Activated CD8-positive, alpha-beta memory T cell treated with anti-CD3 and anti-CD28 coated beads for 1 hour (primary cell): ENCODE results near the gene BAZ2B.
"Not testable (repeated sequence)": the region's sequence is repeated elsewhere in the genome, so short reads cannot be mapped to it uniquely, and the experiment has no call there.

ENCODE experiments used
- DNase-seq, 2 donors: peaks; one replicate each; pipeline ENCODE4 v3.0.0-alpha.2; 2020; ENCODE audit warnings: low read depth in 1 of 2; ENCODE audit errors: extremely low read depth in 1 of 2

BAZ2B gene

GRCh38 chr2:159438720-159439353 is 177.5 kb downstream of the BAZ2B start:
- DNase-seq: no peak

- no peak for DNase-seq
Measured at GRCh38 chr2:159438284-159438683, 178.1 kb downstream of the BAZ2B start.

GRCh38 chr2:159432610-159433009 is 183.7 kb downstream of the BAZ2B start:
- no peak for DNase-seq

- DNase-seq: no peak
Measured at GRCh38 chr2:159427048-159427447, 189.3 kb downstream of the BAZ2B start.

- DNase-seq: no peak
Measured at GRCh38 chr2:159419403-159419802, 196.9 kb downstream of the BAZ2B start.

GRCh38 chr2:159411460-159411859 is 204.9 kb downstream of the BAZ2B start:
- DNase-seq: no peak

GRCh38 chr2:159410276-159410675 is 206.1 kb downstream of the BAZ2B start:
- no peak for DNase-seq

- DNase-seq: no peak
Measured at GRCh38 chr2:159409116-159409800, 207.1 kb downstream of the BAZ2B start.

- no peak for DNase-seq
Measured at GRCh38 chr2:159402790-159403189, 213.6 kb downstream of the BAZ2B start.

- not testable (repeated sequence) for DNase-seq
Measured at GRCh38 chr2:159402160-159402559, 214.2 kb downstream of the BAZ2B start.

GRCh38 chr2:159399716-159400415 is 216.5 kb downstream of the BAZ2B start:
- DNase-seq: no peak

- DNase-seq: no peak
Measured at GRCh38 chr2:159396799-159397198, 219.5 kb downstream of the BAZ2B start.

GRCh38 chr2:159382447-159383028 is 233.8 kb downstream of the BAZ2B start:
- DNase-seq: no peak

- no peak for DNase-seq
Measured at GRCh38 chr2:159381574-159381973, 234.8 kb downstream of the BAZ2B start.

GRCh38 chr2:159380685-159381239 is 235.6 kb downstream of the BAZ2B start:
- no peak for DNase-seq

GRCh38 chr2:159379181-159379580 is 237.2 kb downstream of the BAZ2B start:
- DNase-seq: no peak

GRCh38 chr2:159375241-159375640 is 241.1 kb downstream of the BAZ2B start:
- no peak for DNase-seq

GRCh38 chr2:159371506-159371905 is 244.8 kb downstream of the BAZ2B start:
- no peak for DNase-seq

GRCh38 chr2:159366538-159366937 is 249.8 kb downstream of the BAZ2B start:
- DNase-seq: no peak

GRCh38 chr2:159362816-159363251 is 253.5 kb downstream of the BAZ2B start:
- DNase-seq: no peak

- DNase-seq: no peak
Measured at GRCh38 chr2:159362094-159362493, 254.3 kb downstream of the BAZ2B start.
